DMS79 treated with DMSO at 0.1 percent for 48 hours (cell line): Measurements from ENCODE around the gene PIP5KL1.

Source experiments
- DNase-seq: peaks from one replicate; lab custom pipeline; 2025; lab: John Stamatoyannopoulos, UW

Gene PIP5KL1

GRCh38 chr9:127915801-127916719, 14.5 kb downstream of the PIP5KL1 start:
- DNase-seq: peak; percentile 40

GRCh38 chr9:127915325-127915752, 15.2 kb downstream of the PIP5KL1 start:
- DNase-seq: no peak

DNA sequence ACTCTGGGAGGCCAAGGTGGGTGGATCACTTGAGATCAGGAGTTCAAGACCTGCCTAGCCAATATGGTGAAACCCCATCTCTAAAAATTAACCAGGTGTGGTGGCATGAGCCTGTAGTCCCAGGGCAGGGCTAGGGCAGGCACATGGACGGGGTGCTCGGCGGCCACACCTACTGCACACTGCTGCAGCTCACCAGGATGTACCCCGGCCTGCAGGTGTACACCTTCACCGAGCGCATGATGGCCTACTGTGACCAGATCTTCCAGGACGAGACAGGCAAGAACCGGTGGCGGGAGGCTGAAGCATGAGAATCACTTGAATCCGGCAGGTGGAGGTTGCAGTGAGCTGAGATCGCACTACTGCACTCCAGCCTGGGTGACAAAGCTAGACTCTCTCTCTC, 16.9 kb downstream of the PIP5KL1 start:
- DNase-seq: no peak

DNA sequence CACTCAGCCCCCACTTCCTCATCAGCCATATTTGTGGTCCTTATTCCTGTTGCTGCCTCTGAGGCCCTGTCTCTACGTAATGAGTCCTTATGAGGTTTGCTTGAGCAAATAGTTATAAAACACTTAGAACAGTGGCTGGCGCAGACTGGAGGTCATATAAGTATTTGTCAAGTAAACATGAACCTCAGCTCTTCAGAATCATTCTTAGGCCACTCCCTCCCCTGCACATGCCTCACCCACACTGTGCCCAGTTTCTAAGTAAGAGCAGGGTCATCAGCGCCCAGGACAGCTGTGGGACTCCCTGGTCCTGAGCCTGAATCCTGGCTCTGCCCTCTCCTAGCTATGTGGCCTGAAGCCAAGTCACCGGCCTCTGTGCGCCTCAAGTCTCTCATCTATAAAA, 17.7 kb downstream of the PIP5KL1 start:
- no peak for DNase-seq

DNA sequence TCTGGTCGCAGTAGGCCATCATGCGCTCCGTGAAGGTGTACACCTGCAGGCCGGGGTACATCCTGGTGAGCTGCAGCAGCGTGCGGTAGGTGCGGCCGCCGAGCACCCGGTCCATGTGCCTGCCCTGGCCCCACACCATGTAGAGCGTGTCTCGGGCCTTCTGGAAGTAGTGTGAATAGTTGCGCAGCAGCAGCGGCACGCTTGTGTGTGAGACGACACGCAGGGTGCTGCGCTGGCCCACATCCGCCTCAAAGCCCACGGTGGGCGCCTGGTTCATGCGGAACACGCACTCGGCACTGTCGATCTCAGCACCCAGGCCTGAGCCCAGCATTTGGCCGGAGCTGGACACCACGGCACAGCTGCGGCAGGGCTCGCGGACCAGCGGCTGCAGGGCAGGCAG, 18.3 kb downstream of the PIP5KL1 start:
- no peak for DNase-seq

- DNase-seq: peak; percentile 10
These were observed 19.9 kb downstream of the PIP5KL1 start for GRCh38 chr9:127910613-127911205.

- DNase-seq: no peak
These were observed 20.7 kb downstream of the PIP5KL1 start for GRCh38 chr9:127909839-127910273.

DNA sequence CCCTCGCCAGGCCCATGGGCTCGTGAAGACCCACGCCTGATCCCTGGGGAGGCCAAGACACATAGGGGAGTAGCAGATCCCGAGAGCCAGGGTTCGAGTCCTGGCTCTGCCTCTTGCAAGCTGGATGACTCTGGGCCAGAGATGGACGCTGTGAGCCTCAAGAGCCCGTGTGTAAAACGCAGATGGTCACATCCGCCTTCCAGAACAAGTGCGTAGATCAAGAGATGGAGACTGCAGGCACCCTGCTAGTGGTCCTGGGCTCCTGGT, 22.0 kb downstream of the PIP5KL1 start:
- no peak for DNase-seq

- no peak for DNase-seq
These were observed 22.5 kb downstream of the PIP5KL1 start for GRCh38 chr9:127907867-127908659.

GRCh38 chr9:127905788-127906191, 24.8 kb downstream of the PIP5KL1 start:
- no peak for DNase-seq

DNA sequence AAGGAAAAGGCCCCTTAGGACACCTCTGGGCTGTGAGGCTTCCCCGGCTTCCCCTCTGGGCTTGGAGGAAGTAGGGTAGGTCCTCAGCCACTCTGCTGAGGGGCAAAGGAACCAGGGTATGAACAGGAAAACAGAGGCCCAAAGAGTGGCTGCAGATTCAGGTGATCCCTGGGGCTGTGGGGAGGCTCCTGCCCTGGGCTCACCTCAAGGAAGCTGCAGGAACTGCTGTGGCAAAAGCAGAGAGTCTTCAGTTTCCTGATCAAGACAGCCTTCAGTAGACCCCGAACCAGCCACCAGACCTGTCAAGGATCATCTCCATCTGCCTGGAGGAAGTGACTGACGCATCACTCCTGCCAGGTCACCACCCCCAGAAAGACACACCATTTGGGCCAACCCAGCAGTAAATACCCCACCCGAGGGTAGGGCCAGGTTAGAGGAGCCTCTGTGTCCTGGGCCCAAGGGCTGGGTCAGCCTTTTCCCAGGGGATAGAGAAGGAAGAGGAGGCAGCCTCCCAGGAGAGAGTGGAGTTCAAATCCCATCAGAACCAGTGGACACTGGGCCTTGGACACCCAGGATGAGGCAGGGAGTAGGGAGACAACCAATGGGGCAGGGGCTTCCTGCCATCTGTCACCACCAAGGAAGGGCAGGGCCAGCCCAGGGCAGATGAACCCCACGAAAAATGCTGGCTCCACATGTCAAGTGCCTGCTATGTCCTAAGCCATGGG, 25.4 kb downstream of the PIP5KL1 start:
- DNase-seq: no peak

GRCh38 chr9:127904561-127905003, 26.0 kb downstream of the PIP5KL1 start:
- DNase-seq: peak; percentile 93

- no peak for DNase-seq
These were observed 26.8 kb downstream of the PIP5KL1 start for GRCh38 chr9:127903557-127904475.

- DNase-seq: peak; percentile 46
These were observed 31.2 kb downstream of the PIP5KL1 start, which contains the start of gene ST6GALNAC6 for GRCh38 chr9:127899128-127899943. TSS of gene ST6GALNAC6 (minus strand) at chr9:127899603. CDS start at chr9:127897981, 1,622 bp downstream.

GRCh38 chr9:127898433-127899127, 32.0 kb downstream of the PIP5KL1 start:
- DNase-seq: no peak

GRCh38 chr9:127897193-127897692, 33.3 kb downstream of the PIP5KL1 start:
- no peak for DNase-seq

DNA sequence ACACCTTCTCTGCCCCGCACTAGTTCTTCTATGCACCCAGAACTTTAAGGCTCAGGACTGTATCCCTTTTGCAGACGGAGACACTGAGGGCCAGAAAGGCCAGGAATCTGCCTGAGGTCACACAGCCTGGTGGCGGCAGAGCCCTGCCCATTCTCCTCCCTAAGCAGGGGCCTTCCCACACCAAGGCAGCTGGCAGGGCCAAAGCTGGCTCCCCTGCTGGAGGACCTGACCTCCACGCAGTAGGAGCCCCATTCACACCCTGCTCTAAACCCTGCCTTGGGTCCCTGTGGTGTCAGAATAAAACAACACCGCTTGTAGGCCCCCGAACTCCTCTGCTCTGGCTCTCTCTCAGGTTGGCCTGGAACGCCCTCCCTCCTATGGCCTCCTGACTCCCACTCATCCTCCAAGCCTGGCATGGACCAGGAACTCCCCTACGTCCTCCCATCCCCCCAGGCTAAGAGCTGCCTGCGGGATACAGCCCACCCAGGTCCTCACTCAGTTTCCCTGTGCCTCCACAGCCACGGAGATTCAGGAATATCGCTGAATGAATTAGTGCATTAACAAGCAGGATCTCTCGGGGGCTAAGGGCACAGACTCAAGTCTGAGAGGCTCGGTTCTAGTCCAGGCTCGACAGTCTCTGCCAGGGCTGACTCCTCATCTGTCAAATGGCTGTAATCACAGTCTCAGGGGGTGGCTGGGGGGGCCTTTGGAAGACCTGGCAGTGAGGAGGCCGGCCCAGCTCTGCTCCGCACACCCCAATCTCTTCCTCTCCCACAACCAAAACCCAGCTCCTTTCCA, 34.0 kb downstream of the PIP5KL1 start:
- no peak for DNase-seq

DNA sequence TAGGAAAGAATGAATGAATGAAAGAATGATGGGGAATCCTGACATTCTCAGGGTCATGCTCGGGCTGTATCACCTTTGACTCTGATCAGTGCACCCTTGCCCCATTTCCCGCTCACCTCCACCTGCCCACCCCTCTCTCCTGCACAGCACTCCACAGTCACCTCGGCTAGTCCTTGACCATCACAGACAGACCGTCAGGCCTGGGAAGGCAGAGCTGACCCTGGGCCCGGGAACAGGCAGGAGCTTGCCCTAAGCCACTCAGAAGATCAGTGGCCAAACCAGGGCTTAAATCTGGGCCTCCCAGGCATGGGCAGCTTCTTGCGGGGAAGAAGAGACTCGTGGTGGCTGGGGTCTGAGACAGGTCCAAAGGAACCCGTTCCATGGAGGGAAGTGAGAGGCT, 34.8 kb downstream of the PIP5KL1 start:
- DNase-seq: no peak
